Osteocyte (in vitro differentiated cells): ENCODE measurements around the gene GNPDA2. TPM values are rescaled to one million over a fixed set of nuclear protein-coding genes. Genes with fewer than 3 reads are reported as not detected.
"Not testable (repeated sequence)": the region's sequence is repeated elsewhere in the genome, so short reads cannot be mapped to it uniquely, and the experiment has no call there.

Experiments used
- DNase-seq: peaks from one replicate; pipeline ENCODE4 v3.0.0; 2021; ENCODE audit warnings: mixed read lengths; ENCODE audit not compliant: unreplicated experiment; ENCODE audit errors: extremely low spot score
- H3K27ac Mint-ChIP-seq: one replicate; pipeline ENCODE4 v1.8.0; 2021; ENCODE audit warnings: mild to moderate bottlenecking, mixed read lengths; ENCODE audit not compliant: unreplicated experiment
- H3K27me3 Mint-ChIP-seq: one replicate; pipeline ENCODE4 v1.8.0; 2021; ENCODE audit warnings: mixed read lengths; ENCODE audit not compliant: unreplicated experiment
- H3K36me3 Mint-ChIP-seq: one replicate; pipeline ENCODE4 v1.8.0; 2021; ENCODE audit warnings: mixed read lengths; ENCODE audit not compliant: unreplicated experiment
- H3K4me1 Mint-ChIP-seq: one replicate; pipeline ENCODE4 v1.8.0; 2021; ENCODE audit warnings: mixed read lengths; ENCODE audit not compliant: unreplicated experiment
- H3K4me3 Mint-ChIP-seq: one replicate; pipeline ENCODE4 v1.8.0; 2021; ENCODE audit warnings: mild to moderate bottlenecking, moderate library complexity, mixed read lengths; ENCODE audit not compliant: unreplicated experiment
- H3K9me3 Mint-ChIP-seq: one replicate; pipeline ENCODE4 v1.8.0; 2021; ENCODE audit warnings: mixed read lengths; ENCODE audit not compliant: unreplicated experiment
- CTCF ChIP-seq: fragments of 200-600 bp; sonication (generic); IDR thresholded peaks from 2 replicates; pipeline ENCODE4 v1.5.0; 2021; ENCODE audit warnings: antibody characterized with exemption, mild to moderate bottlenecking, moderate library complexity
- total RNA-seq: library from RNA; stranded (reverse); gene quantifications from 2 replicates; pipeline ENCODE4 v1.2.1, GENCODE V29; 2021

GNPDA2 gene
- total RNA-seq, 1 donor from 2014 or later = 16.6 TPM

- Mint-ChIP-seq H3K27ac (no peak overlapping the region), H3K4me1 (no peaks in the 10 kb centered on the region), H3K36me3 (no peaks in the 10 kb centered on the region), H3K4me3 (no peak overlapping the region), H3K27me3 (peaks cover 53% of the 10 kb centered on the region), H3K9me3 (no peaks in the 10 kb centered on the region)
- no peak for TF ChIP-seq CTCF
- no peak for DNase-seq
Observed at GRCh38 chr4:44736900-44737299, 10.5 kb upstream of the GNPDA2 start.

- H3K27ac Mint-ChIP-seq, DNase-seq, H3K9me3 Mint-ChIP-seq, H3K36me3 Mint-ChIP-seq, H3K4me3 Mint-ChIP-seq: not testable (repeated sequence)
- Mint-ChIP-seq H3K4me1 (peaks cover 21% of the 10 kb centered on the region), H3K27me3 (peaks cover 34% of the 10 kb centered on the region)
Observed at GRCh38 chr4:44728694-44729093, 2.3 kb upstream of the GNPDA2 start.

DNA sequence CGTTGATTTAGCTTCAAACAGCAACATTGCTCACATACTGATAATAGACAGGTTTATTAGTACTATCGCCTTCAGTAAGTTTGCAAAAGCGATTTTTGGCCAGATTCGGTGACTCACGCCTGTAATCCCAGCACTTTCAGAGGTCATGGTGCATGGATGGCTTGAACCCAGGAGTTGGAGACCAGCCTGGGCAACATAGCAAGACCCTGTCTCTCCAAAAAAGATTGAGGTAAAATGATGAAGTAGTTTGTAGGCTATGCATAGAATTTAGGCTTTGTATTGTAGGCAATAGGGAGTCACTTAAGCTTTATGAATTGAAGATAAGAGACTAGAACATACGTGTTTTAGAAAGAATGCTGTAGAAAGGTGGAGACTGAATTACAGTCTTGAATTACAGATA is 1.1 kb upstream of the GNPDA2 start:
- H3K27ac Mint-ChIP-seq = no peak overlapping the region
- DNase-seq = no peak
- H3K4me3 Mint-ChIP-seq = peak overlapping the region; percentile 89
- peaks cover 4% of the 10 kb centered on the region for H3K9me3 Mint-ChIP-seq
- H3K36me3 Mint-ChIP-seq = no peaks in the 10 kb centered on the region
- H3K27me3 Mint-ChIP-seq = peaks cover 22% of the 10 kb centered on the region
- H3K4me1 Mint-ChIP-seq = peaks cover 21% of the 10 kb centered on the region
- TF ChIP-seq CTCF = no peak

DNA sequence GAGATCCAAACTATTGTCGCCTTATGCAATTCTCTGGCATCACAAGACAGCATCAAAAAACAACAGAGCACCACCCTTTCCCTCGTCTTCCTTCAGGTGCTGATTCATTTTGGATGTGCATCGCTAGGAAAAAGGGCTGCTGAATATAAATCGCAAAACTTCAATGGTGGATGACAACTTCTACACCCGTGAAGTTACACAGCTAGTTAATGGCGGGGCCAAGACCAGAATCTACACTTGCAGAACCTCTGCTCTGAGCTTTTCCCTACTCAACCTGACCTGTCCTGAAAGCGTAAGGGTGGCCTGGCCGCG is 674 bp downstream of the GNPDA2 start:
- Mint-ChIP-seq H3K27me3 (peaks cover 9% of the 10 kb centered on the region), H3K4me1 (peaks cover 21% of the 10 kb centered on the region), H3K36me3 (no peaks in the 10 kb centered on the region), H3K4me3 (peak overlapping the region; percentile 89), H3K27ac (peak overlapping the region; percentile 84), H3K9me3 (peaks cover 4% of the 10 kb centered on the region)
- TF ChIP-seq CTCF = no peak
- DNase-seq = no peak

DNA sequence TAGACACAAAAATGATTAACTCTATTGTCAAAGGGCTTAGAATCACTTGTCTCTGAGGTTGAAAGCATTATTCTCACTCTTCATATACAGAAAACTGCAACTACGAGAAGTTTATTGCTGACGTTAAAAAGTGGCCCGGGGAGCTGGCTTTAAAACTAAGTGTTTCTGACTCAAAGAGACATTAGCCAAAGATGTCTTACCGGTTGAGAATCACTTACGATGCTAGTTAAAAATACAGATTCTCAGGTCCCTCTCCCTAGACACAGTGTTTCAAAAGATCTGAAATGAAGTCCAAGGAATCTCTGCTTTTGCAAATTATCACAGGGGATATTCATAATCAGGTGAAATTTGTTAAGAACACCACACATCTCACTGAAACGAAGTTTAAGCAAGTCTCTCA is 1.2 kb downstream of the GNPDA2 start:
- Mint-ChIP-seq H3K27ac (peak overlapping the region; percentile 84), H3K9me3 (no peaks in the 10 kb centered on the region), H3K4me1 (peaks cover 21% of the 10 kb centered on the region), H3K4me3 (peak overlapping the region; percentile 89), H3K27me3 (peaks cover 4% of the 10 kb centered on the region), H3K36me3 (no peaks in the 10 kb centered on the region)
- DNase-seq = no peak
- no peak for TF ChIP-seq CTCF

DNA sequence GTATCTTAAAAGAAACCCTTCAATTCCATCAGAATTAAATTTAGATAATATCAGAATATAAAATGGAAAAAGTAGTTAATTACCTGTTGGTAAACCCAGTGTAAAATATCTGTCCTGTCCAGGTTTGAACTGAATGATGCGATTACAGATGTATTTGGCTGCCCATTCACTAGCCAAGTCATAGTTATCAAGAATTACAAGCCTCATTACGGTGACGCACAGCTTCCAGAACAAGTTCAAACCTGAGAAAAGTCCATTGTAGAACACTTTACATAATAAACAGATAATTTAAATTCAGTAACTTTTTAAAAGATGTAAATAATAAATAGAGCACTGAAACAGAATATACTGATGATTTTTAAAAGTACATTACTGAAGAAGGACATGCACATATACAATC is 4.4 kb downstream of the GNPDA2 start:
- no peak overlapping the region for H3K27ac Mint-ChIP-seq
- H3K27me3 Mint-ChIP-seq = no peaks in the 10 kb centered on the region
- no peaks in the 10 kb centered on the region for H3K36me3 Mint-ChIP-seq
- H3K9me3 Mint-ChIP-seq = no peaks in the 10 kb centered on the region
- no peak for TF ChIP-seq CTCF
- peaks cover 19% of the 10 kb centered on the region for H3K4me1 Mint-ChIP-seq
- DNase-seq = no peak
- H3K4me3 Mint-ChIP-seq = no peak overlapping the region
